Activated T-cell treated with anti-CD3 and anti-CD28 coated beads for 24 hours (primary cell): ENCODE results near the gene OSGEP.

Source experiments
- DNase-seq: peaks from one replicate; pipeline ENCODE4 v3.0.0-alpha.2; 2020; ENCODE audit warnings: low read depth

Gene OSGEP

GRCh38 chr14:20454516-20455354, at the start of gene OSGEP, which contains the start of gene APEX1:
TSS of gene OSGEP (minus strand) at chr14:20454812. CDS start at chr14:20454683, 129 bp downstream.
TSS of gene APEX1 (plus strand) at chr14:20455226. CDS start at chr14:20455646, 420 bp downstream.
- peak; percentile 98 for DNase-seq

- DNase-seq = no peak
These were observed 49.3 kb upstream of the OSGEP start for GRCh38 chr14:20503898-20504297.

- DNase-seq = no peak
These were observed 46.7 kb upstream of the OSGEP start for GRCh38 chr14:20501346-20501745.

GRCh38 chr14:20499881-20500280, 45.3 kb upstream of the OSGEP start:
- no peak for DNase-seq

DNA sequence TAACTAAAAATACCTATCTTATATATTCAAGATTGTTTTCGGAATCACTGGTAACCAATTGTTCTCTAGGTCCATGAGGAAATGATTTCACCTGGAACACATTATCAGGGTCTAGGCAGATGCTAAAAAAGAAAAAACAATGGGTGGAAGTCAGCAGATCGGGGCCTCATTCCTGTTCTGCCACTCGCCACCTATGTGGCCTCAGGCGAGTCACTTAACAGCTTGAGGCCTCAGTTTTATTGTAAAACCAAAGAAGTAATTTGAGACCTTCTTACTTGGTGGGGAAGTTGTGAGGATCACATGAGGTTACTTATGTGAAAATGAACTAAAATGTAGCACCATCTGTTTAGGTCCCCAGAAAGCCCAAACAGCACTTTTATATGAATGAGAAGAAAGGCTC, 44.5 kb upstream of the OSGEP start:
- no peak for DNase-seq

GRCh38 chr14:20498622-20499021, 44.0 kb upstream of the OSGEP start:
- no peak for DNase-seq

GRCh38 chr14:20494935-20495766, 40.5 kb upstream of the OSGEP start:
- no peak for DNase-seq

- no peak for DNase-seq
These were observed 39.0 kb upstream of the OSGEP start for GRCh38 chr14:20493634-20494033.

DNA sequence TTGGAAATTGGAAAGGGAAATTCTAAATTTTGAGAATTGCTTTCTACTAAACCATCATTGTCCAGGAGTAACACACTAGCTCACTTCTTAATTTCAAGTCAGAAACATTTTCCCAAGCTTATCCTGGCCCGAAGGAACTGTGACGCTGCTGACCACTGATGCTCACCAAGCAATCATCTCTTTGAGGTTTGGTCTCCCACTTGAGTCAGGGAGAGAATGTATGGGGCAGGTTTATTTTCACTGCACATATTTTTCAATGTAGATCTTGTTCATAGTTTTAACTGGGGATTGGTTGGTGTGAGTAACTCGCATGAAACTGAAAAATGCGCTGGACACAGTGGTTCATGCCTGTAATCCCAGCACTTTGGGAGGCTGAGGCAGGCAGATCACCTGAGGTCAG, 37.9 kb upstream of the OSGEP start:
- no peak for DNase-seq

DNA sequence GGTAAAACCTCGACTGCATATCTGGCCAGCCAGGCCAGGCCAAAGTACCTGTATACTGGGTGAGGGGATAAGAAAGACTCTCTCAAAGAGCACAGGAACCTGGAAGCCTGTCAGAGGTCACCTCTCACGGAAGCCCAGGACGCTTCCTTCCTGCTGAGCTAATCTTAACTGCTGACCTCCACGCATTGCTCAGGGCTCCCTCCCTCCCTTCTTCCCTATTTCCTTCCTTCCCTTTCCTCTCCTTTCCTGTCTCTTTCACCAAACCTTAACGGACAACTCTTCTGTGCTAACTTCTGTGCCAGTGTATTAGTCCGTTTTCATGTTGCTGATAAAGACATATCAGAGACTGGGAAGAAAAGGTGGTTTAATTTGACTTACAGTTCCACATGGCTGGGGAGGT, 36.0 kb upstream of the OSGEP start:
- DNase-seq = no peak

DNA sequence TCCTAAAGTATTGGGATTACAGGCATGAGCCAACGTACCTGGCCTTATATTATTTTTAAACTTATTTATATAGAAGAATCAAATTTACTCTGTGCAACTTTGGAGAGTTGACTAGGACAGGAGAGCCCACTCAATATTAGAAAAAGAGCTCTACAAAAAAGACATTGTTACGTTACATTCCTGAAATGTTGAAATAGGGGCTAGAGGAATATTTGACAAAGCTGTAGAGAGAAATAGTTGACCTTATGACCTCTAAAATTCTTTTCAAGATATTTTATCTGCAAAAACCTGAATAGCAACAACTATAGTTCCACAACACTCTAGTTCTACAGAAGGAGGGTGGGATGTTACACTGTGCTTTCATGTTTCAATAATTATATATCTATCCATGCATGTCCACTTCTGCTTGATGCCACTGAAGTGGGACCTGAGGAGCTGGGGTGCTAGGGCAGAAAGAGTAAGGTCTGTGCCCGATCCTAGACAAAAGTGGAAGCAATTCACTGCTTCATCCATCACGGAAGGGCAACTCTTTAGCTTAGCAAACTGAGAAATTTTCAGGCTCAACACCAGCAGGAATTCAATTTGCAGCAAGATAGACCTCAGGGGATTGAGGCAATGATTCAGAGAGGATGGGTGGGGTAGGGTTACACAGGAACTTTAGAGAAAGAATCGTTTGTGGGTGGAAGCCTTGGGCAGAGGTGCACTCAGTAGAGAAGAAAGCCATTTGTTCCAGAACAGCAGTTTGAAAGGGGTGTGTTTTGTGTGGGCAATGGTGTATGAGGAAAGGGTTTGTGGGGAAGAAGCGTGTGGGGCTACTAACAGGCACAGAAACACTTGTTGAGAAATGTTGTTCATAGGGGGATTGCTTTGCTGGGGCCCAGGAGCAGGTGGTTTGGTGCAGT, 34.7 kb upstream of the OSGEP start:
- DNase-seq = no peak

- no peak for DNase-seq
These were observed 32.7 kb upstream of the OSGEP start for GRCh38 chr14:20487396-20487725.

DNA sequence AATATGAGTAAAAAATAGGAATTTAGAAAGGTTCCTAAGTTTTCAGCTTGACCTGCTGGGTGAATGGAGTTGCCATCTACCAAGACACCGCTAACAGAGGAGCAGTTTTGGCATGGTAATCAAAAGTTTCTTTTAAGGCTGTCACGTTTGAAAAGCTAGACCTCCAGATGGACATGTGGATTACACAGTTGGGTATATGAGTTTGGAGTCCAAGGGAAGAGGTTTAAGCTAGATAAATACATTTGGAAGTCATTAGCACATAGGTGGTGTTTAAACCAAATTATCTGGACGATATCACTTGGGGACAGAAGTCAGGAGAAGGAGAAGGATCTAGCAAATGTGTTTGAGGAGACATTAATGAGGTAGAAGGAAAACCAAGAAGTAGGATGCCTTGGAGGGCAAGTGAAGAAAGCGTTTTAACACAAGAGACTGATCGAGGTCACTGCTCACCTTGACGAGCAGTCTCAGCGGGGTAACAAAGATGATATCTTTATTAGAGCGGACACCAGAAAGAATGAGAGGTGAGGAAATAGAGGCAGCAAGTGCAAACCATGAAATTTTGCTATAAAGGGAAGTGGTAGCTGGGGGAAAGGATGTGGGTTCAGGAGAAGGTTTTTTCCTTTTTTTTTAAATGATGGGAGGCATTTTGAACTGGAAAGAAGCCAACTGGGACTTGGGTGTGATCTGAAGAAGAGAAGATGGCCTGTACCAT, 32.2 kb upstream of the OSGEP start:
- no peak for DNase-seq

- DNase-seq = no peak
These were observed 31.3 kb upstream of the OSGEP start for GRCh38 chr14:20485900-20486299.

- DNase-seq = no peak
These were observed 27.8 kb upstream of the OSGEP start for GRCh38 chr14:20482382-20482781.

GRCh38 chr14:20478894-20479293, 24.3 kb upstream of the OSGEP start:
- no peak for DNase-seq

DNA sequence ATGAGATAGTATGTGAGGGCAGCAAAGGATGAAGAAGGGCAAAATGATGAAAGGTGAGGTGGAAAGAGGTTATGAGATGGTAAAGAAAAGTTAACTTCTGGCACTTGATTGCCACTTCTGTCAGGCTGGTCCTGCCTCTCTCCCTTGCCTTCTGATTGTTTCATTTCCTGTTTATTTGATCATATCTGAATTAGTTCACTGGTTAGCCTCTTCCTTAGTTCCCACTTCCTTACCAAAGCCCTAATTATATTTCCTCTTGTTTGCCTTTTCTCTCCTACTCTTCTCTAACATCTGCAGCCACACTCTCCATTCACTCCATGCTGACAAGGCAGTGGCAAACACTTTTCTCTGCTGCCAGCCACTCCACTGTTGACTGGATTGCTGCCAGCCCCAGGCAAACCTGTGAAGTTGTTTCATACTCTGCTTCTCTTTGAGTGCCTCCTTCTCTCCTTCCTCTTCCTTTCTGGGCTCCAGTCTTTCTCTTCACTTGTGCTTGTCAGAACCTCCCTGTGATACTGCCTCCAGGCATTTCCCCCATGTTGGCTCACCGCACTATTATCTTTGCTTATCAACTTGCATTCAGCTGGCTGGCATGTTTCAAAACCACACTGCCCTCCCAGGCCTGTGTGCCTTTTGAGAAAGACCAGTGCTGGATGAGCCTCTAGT, 22.7 kb upstream of the OSGEP start:
- DNase-seq = no peak

GRCh38 chr14:20476776-20477175, 22.2 kb upstream of the OSGEP start:
- no peak for DNase-seq

- DNase-seq = no peak
These were observed 18.0 kb upstream of the OSGEP start for GRCh38 chr14:20472536-20473169.

DNA sequence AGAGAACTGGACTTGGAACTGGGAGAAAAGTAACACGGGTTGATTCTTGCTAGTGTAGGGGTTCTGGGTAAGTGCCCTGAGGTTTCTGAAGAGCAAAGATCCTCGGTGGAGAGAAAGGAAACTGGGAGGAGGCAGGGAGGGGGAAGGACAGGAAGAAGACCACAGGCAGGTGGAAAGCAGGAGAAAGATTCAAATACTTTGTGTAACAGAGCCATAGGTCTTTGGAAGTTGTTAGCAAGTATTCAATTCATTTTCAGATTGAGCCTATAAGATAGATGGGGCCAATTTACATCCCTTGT, 15.9 kb upstream of the OSGEP start:
- no peak for DNase-seq
